PFSK-1 (cell line): ENCODE measurements around the gene KCNQ1.

ENCODE experiments used
- POLR2AphosphoS5 ChIP-seq: IDR thresholded peaks from 2 replicates; pipeline ENCODE4 v1.6.1; 2012; ENCODE audit warnings: low read depth, mild to moderate bottlenecking, control low read depth, low read length, moderate library complexity
- SIN3A ChIP-seq: IDR thresholded peaks from 2 replicates; pipeline ENCODE4 v1.6.1; 2012; ENCODE audit warnings: mild to moderate bottlenecking, low read length, moderate library complexity, borderline replicate concordance; ENCODE audit not compliant: insufficient read depth
- TF ChIP-seq, protein P1 (sequence below), 2 experiments: IDR thresholded peaks; 2 replicates each; pipeline versions ENCODE4 v1.6.1 to v1.8.0; 2011 to 2012; ENCODE audit warnings: low read depth in 2 of 2, low read length in 2 of 2, control low read depth in 1 of 2, inconsistent platforms in 1 of 2, mild to moderate bottlenecking in 1 of 2, moderate library complexity in 1 of 2; ENCODE audit not compliant: insufficient read depth in 1 of 2

DNA sequence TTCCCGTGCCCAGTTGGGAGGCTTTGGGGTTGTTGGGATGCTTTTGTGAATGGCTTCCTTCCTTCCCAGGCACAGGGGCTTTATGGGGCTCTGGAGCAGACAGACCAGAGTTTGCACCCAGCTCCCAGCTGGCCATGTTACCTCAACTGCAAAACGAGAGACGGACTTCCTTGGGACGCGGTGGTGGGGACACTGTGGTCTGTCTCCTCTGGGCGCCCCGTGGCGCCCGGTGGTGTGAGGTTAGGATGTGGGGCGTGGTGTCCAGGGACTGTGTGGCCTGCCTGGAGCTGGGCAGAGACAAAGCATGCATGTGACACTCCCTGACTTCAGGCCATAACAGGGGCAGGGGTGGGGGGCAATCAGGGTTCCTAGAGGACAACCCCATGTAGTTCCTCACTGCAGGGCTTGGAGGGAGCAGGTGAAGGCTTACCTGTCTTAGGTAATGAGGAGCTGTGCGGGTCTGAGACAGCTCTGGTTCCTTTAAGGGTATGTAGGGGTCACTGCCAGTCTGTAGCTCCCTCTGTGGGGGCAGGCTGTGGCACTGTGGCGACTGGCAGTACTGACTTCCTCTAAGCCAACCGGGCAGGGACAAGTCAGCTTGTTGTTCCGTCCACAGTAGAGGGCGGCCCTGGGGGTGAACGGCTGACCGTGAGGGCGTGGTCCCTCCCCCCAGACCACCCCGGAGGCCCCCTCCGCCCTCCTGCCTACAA is 14.4 kb downstream of the KCNQ1 start:
- TF ChIP-seq POLR2AphosphoS5 (no peak), SIN3A (no peak)
- TF ChIP-seq, protein P1, sequence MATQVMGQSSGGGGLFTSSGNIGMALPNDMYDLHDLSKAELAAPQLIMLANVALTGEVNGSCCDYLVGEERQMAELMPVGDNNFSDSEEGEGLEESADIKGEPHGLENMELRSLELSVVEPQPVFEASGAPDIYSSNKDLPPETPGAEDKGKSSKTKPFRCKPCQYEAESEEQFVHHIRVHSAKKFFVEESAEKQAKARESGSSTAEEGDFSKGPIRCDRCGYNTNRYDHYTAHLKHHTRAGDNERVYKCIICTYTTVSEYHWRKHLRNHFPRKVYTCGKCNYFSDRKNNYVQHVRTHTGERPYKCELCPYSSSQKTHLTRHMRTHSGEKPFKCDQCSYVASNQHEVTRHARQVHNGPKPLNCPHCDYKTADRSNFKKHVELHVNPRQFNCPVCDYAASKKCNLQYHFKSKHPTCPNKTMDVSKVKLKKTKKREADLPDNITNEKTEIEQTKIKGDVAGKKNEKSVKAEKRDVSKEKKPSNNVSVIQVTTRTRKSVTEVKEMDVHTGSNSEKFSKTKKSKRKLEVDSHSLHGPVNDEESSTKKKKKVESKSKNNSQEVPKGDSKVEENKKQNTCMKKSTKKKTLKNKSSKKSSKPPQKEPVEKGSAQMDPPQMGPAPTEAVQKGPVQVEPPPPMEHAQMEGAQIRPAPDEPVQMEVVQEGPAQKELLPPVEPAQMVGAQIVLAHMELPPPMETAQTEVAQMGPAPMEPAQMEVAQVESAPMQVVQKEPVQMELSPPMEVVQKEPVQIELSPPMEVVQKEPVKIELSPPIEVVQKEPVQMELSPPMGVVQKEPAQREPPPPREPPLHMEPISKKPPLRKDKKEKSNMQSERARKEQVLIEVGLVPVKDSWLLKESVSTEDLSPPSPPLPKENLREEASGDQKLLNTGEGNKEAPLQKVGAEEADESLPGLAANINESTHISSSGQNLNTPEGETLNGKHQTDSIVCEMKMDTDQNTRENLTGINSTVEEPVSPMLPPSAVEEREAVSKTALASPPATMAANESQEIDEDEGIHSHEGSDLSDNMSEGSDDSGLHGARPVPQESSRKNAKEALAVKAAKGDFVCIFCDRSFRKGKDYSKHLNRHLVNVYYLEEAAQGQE (IDR thresholded peaks at IDR 0.05; ENCODE audit: insufficient read depth in 1 of 2, low read depth in 2 of 2, low read length in 2 of 2) = no peak
